Measurements from ENCODE around the gene PPP1R14C. TPM values are rescaled to one million over a fixed set of nuclear protein-coding genes. Genes with fewer than 3 reads are reported as not detected.

PPP1R14C gene
- polyA plus RNA-seq, 2 of the 4 experiments (the other 2 are of a cell fraction): 0.34 to 0.43 TPM

GRCh38 chr6:150202934-150203333 is 60.1 kb downstream of the PPP1R14C start:
- Histone ChIP-seq H3K9me3 (no peaks in the 10 kb centered on the region), H3K4me1 (no peaks in the 10 kb centered on the region), H3K4me3 (no peak overlapping the region), H3K27ac (no peak overlapping the region), H3K4me2 (no peak overlapping the region)
- 66% methylated on average over 3 of the region's 3 CpGs for WGBS (ENCODE audit: missing lambda C conversion rate)
- POLR2A ChIA-PET: no interaction called here
- DNase-seq (ENCODE audit: low read depth in 1 of 2, low spot score in 1 of 2): no peak
- TF ChIP-seq GATA3 (IDR thresholded peaks at IDR 0.05; ENCODE audit: borderline replicate concordance) (no peak), NPAS2 (CRISPR knock-in tag; IDR thresholded peaks at IDR 0.05; ENCODE audit: borderline replicate concordance) (no peak), JUN (IDR thresholded peaks at IDR 0.05) (no peak), MAX (IDR thresholded peaks at IDR 0.05) (no peak), SREBF2 (IDR thresholded peaks at IDR 0.05) (no peak), MYC (IDR thresholded peaks at IDR 0.05; ENCODE audit: borderline replicate concordance, low read length) (no peak), POLR2AphosphoS2 (conservative IDR thresholded peaks at IDR 0.05; ENCODE audit: low read length) (no peak), ZC3H11A (IDR thresholded peaks at IDR 0.05) (no peak), ZSCAN20 (CRISPR knock-in tag; IDR thresholded peaks at IDR 0.05) (no peak), HOXB5 (CRISPR knock-in tag; IDR thresholded peaks at IDR 0.05) (no peak), MAZ (IDR thresholded peaks at IDR 0.05; ENCODE audit: borderline replicate concordance, low read depth, low read length) (no peak), EHMT2 (IDR thresholded peaks at IDR 0.05; ENCODE audit: low read depth) (no peak), HEYL (CRISPR knock-in tag; IDR thresholded peaks at IDR 0.05) (no peak), JUNB (IDR thresholded peaks at IDR 0.05) (no peak), ZNF302 (CRISPR knock-in tag; IDR thresholded peaks at IDR 0.05) (no peak), ESRRA (IDR thresholded peaks at IDR 0.05; ENCODE audit: borderline replicate concordance, low read length) (no peak), TP53 (CRISPR knock-in tag; IDR thresholded peaks at IDR 0.05) (no peak), CEBPB (IDR thresholded peaks at IDR 0.05) (no peak)
- ATAC-seq: no peak
- no peak for FAIRE-seq
- CTCF ChIA-PET: no interaction called here

GRCh38 chr6:150203378-150203777 is 60.5 kb downstream of the PPP1R14C start:
- H3K4me3 ChIP-seq: no peak overlapping the region
- H3K4me1 ChIP-seq: no peaks in the 10 kb centered on the region
- no peak overlapping the region for H3K4me2 ChIP-seq
- no peak for DNase-seq (ENCODE audit: low read depth in 1 of 2, low spot score in 1 of 2)
- FAIRE-seq: no peak
- POLR2A ChIA-PET: no interaction called here
- TF ChIP-seq NPAS2 (CRISPR knock-in tag; IDR thresholded peaks at IDR 0.05; ENCODE audit: borderline replicate concordance) (no peak), KDM5A (IDR thresholded peaks at IDR 0.05) (no peak), ESRRA (IDR thresholded peaks at IDR 0.05; ENCODE audit: borderline replicate concordance, low read length) (no peak), PHF8 (IDR thresholded peaks at IDR 0.05; ENCODE audit: borderline replicate concordance, low read depth) (no peak), MAX (IDR thresholded peaks at IDR 0.05) (no peak)
- ATAC-seq: no peak
- CTCF ChIA-PET: no interaction called here
- H3K9me3 ChIP-seq: no peaks in the 10 kb centered on the region
- WGBS (ENCODE audit: missing lambda C conversion rate): 80% methylated on average over 12 of the region's 12 CpGs
- H3K27ac ChIP-seq: no peak overlapping the region

GRCh38 chr6:150203871-150204545 is 61.2 kb downstream of the PPP1R14C start:
- FAIRE-seq (no peak), DNase-seq (ENCODE audit: low read depth in 1 of 2, low spot score in 1 of 2) (no peak), ATAC-seq (no peak)
- no peak overlapping the region for H3K27ac ChIP-seq
- POLR2A ChIA-PET: no interaction called here
- H3K4me1 ChIP-seq: no peaks in the 10 kb centered on the region
- H3K9me3 ChIP-seq: no peaks in the 10 kb centered on the region
- CTCF ChIA-PET: no interaction called here
- H3K4me2 ChIP-seq: no peak overlapping the region
- whole genome bisulfite sequencing (ENCODE audit: missing lambda C conversion rate): 73% methylated on average over 22 of the region's 22 CpGs
- no peak overlapping the region for H3K4me3 ChIP-seq
- TF ChIP-seq CTCF (IDR thresholded peaks at IDR 0.05) (no peak), TFCP2L1 (CRISPR knock-in tag; IDR thresholded peaks at IDR 0.05) (no peak), RARB (CRISPR knock-in tag; IDR thresholded peaks at IDR 0.05) (no peak), FOSL2 (IDR thresholded peaks at IDR 0.05) (no peak), FOSL2 (CRISPR knock-in tag; IDR thresholded peaks at IDR 0.05) (no peak), HOXA7 (CRISPR knock-in tag; IDR thresholded peaks at IDR 0.05) (no peak), FOXS1 (CRISPR knock-in tag; IDR thresholded peaks at IDR 0.05) (no peak), TP53 (CRISPR knock-in tag; IDR thresholded peaks at IDR 0.05) (no peak), KDM5A (IDR thresholded peaks at IDR 0.05) (no peak), PHF8 (IDR thresholded peaks at IDR 0.05; ENCODE audit: borderline replicate concordance, low read depth) (no peak), RFX5 (IDR thresholded peaks at IDR 0.05) (no peak), RNF2 (IDR thresholded peaks at IDR 0.05; ENCODE audit: borderline replicate concordance, low read depth) (no peak), CHD4 (IDR thresholded peaks at IDR 0.05; ENCODE audit: borderline replicate concordance) (no peak), ESRRA (IDR thresholded peaks at IDR 0.05; ENCODE audit: borderline replicate concordance, low read length) (no peak), PBX3 (IDR thresholded peaks at IDR 0.05) (no peak), BHLHE40 (IDR thresholded peaks at IDR 0.05; ENCODE audit: low read depth, low read length) (no peak), USF2 (IDR thresholded peaks at IDR 0.05) (no peak)
